DOHH2 (cell line): Measurements from ENCODE around the gene POLD3.

Experiments used
- EZH2phosphoT487 ChIP-seq: fragments of 200-600 bp; sonication (generic); IDR thresholded peaks from 2 replicates; pipeline ENCODE4 v1.6.1; 2017; ENCODE audit warnings: borderline replicate concordance, mild to moderate bottlenecking, antibody characterized with exemption, low read length, moderate library complexity, mixed read lengths
- TF ChIP-seq, protein P1 (sequence below): fragments of 200-600 bp; sonication (generic); IDR thresholded peaks from one replicate; pipeline ENCODE4 v1.5.1; 2014; ENCODE audit warnings: antibody characterized with exemption, mild to moderate bottlenecking, low read depth, low read length; ENCODE audit not compliant: poor library complexity, severe bottlenecking

DNA sequence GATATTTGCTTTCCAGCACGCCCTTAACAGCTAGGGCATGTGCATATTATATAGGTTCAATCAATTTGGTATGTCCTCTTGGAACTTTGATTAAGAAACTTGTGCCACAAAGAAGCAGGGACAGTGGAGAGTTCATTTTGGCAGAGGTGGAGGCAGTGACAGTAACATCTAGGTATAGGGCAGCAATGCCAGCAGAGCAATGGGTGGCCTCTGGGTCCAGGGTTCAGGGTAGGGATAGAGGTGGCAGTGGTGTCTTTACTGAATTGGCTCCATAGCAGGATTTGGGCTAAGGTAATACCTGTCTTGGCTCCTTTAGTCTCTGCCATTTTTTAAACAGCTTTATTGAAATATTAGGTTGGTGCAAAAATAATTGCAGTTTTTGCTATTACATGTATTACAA is 24.4 kb upstream of the POLD3 start:
- TF ChIP-seq, protein P1, sequence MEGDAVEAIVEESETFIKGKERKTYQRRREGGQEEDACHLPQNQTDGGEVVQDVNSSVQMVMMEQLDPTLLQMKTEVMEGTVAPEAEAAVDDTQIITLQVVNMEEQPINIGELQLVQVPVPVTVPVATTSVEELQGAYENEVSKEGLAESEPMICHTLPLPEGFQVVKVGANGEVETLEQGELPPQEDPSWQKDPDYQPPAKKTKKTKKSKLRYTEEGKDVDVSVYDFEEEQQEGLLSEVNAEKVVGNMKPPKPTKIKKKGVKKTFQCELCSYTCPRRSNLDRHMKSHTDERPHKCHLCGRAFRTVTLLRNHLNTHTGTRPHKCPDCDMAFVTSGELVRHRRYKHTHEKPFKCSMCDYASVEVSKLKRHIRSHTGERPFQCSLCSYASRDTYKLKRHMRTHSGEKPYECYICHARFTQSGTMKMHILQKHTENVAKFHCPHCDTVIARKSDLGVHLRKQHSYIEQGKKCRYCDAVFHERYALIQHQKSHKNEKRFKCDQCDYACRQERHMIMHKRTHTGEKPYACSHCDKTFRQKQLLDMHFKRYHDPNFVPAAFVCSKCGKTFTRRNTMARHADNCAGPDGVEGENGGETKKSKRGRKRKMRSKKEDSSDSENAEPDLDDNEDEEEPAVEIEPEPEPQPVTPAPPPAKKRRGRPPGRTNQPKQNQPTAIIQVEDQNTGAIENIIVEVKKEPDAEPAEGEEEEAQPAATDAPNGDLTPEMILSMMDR: no peak
- no peak for TF ChIP-seq EZH2phosphoT487
